CD4-positive, alpha-beta T cell treated with Interleukin-17A for 4 hours (primary cell): ENCODE measurements around the gene MVK.

Experiments used
- DNase-seq: peaks from one replicate; pipeline ENCODE4 v3.0.0-alpha.2; 2020; ENCODE audit warnings: mixed read lengths

MVK gene

GRCh38 chr12:109567967-109568366 is 5.6 kb upstream of the MVK start:
- DNase-seq = no peak

- DNase-seq = no peak
These were observed 5.1 kb upstream of the MVK start for GRCh38 chr12:109568486-109568885.

GRCh38 chr12:109571773-109572505 is 1.7 kb upstream of the MVK start:
- DNase-seq = no peak

GRCh38 chr12:109572506-109572845 is 1.1 kb upstream of the MVK start:
- DNase-seq = no peak

- DNase-seq = no peak
These were observed 285 bp downstream of the MVK start for GRCh38 chr12:109573914-109574244.

- DNase-seq = no peak
These were observed 2.1 kb downstream of the MVK start for GRCh38 chr12:109575683-109576082.

- DNase-seq = no peak
These were observed 3.7 kb downstream of the MVK start for GRCh38 chr12:109577311-109577710.

- no peak for DNase-seq
These were observed 4.8 kb downstream of the MVK start for GRCh38 chr12:109578330-109578927.

GRCh38 chr12:109579639-109580038 is 6.0 kb downstream of the MVK start:
- no peak for DNase-seq

GRCh38 chr12:109580272-109580671 is 6.7 kb downstream of the MVK start:
- no peak for DNase-seq

GRCh38 chr12:109580684-109581333 is 7.2 kb downstream of the MVK start:
- DNase-seq = no peak

- no peak for DNase-seq
These were observed 7.7 kb downstream of the MVK start for GRCh38 chr12:109581334-109581691.

GRCh38 chr12:109581856-109582255 is 8.3 kb downstream of the MVK start:
- DNase-seq = no peak

- DNase-seq = no peak
These were observed 9.0 kb downstream of the MVK start for GRCh38 chr12:109582636-109583035.

- DNase-seq = no peak
These were observed 10.1 kb downstream of the MVK start for GRCh38 chr12:109583733-109584132.

GRCh38 chr12:109586385-109587296 is 13.0 kb downstream of the MVK start:
- no peak for DNase-seq

- no peak for DNase-seq
These were observed 14.3 kb downstream of the MVK start for GRCh38 chr12:109587921-109588320.

- DNase-seq = no peak
These were observed 15.1 kb downstream of the MVK start for GRCh38 chr12:109588461-109589239.

GRCh38 chr12:109589240-109589590 is 15.6 kb downstream of the MVK start:
- no peak for DNase-seq

GRCh38 chr12:109589691-109590245 is 16.2 kb downstream of the MVK start:
- DNase-seq = no peak

GRCh38 chr12:109590566-109590965 is 17.0 kb downstream of the MVK start:
- no peak for DNase-seq

GRCh38 chr12:109591041-109591440 is 17.4 kb downstream of the MVK start:
- DNase-seq = no peak
